Measurements from ENCODE around the gene ABI2.

Gene ABI2

DNA sequence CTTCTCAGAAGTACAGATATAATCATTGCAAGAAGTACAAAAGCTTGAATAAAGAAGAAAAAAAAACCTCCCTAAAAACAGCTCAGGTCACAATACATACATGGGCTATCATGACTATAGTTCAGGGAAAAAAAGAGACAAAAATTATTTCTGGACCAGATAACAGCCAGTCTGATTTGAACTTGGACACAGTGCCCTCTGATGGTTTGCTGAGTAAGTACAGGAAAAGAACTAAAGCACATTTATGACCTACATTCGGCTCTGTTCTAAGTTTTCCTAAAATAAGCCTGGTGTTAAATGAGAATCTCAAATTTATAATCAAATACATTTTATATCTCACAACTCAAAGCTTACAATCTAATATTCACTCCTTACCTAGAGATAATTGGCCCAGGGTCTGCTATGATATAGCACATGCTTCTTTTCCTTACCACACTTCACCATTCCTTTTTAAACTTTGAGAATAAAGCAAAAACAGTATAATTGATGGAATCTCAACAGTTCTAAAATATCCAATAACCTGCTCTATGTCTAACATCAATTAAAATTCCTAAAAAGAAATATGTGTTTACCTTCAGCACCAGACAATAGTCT lies 125.8 kb downstream of the ABI2 start:
- TF ChIP-seq, protein P1, sequence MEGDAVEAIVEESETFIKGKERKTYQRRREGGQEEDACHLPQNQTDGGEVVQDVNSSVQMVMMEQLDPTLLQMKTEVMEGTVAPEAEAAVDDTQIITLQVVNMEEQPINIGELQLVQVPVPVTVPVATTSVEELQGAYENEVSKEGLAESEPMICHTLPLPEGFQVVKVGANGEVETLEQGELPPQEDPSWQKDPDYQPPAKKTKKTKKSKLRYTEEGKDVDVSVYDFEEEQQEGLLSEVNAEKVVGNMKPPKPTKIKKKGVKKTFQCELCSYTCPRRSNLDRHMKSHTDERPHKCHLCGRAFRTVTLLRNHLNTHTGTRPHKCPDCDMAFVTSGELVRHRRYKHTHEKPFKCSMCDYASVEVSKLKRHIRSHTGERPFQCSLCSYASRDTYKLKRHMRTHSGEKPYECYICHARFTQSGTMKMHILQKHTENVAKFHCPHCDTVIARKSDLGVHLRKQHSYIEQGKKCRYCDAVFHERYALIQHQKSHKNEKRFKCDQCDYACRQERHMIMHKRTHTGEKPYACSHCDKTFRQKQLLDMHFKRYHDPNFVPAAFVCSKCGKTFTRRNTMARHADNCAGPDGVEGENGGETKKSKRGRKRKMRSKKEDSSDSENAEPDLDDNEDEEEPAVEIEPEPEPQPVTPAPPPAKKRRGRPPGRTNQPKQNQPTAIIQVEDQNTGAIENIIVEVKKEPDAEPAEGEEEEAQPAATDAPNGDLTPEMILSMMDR (conservative IDR thresholded peaks at IDR 0.05), result peak; percentile 83
- TF ChIP-seq ZFX (IDR thresholded peaks at IDR 0.05), result no peak
- H3K27ac ChIP-seq, result no peak overlapping the region

- H3K27ac ChIP-seq, result no peak overlapping the region
Measured at GRCh38 chr2:203455209-203455608, 127.0 kb downstream of the ABI2 start.

DNA sequence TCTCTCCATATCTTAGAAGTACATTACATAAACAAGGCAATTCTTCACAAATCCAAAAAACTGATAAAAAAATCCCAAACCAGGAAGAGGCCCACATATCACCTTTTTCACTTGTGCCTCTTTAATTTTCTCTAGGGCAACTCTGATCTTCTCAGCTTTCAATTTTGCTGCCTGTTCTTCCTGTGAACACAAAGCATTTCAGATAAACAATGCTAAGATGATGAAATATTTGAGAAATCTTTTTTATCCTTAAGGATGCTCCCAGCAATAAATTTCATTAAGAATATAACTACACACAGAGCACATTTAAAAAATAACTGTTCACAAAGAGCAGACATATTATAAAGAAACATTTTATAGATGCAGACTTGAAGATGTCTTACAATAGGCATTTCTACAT lies 133.6 kb downstream of the ABI2 start:
- TF ChIP-seq, protein P1 (conservative IDR thresholded peaks at IDR 0.05), result no peak
- TF ChIP-seq ZFX (IDR thresholded peaks at IDR 0.05), result no peak
- no peak overlapping the region for H3K27ac ChIP-seq

More at GRCh38 chr2:203455209-203455608, 127.0 kb downstream of the ABI2 start:
- TF ChIP-seq, protein P1 (conservative IDR thresholded peaks at IDR 0.05), result no peak
- TF ChIP-seq ZFX (IDR thresholded peaks at IDR 0.05), result no peak

- no peak overlapping the region for H3K27ac ChIP-seq
Measured at GRCh38 chr2:203462308-203462707, 134.1 kb downstream of the ABI2 start.

GRCh38 chr2:203463266-203463678 lies 135.1 kb downstream of the ABI2 start:
- TF ChIP-seq, protein P1 (conservative IDR thresholded peaks at IDR 0.05), result no peak
- TF ChIP-seq ZFX (IDR thresholded peaks at IDR 0.05), result no peak
- no peak overlapping the region for H3K27ac ChIP-seq

More at GRCh38 chr2:203462308-203462707, 134.1 kb downstream of the ABI2 start:
- TF ChIP-seq ZFX (IDR thresholded peaks at IDR 0.05), result no peak
- TF ChIP-seq, protein P1 (conservative IDR thresholded peaks at IDR 0.05), result no peak

DNA sequence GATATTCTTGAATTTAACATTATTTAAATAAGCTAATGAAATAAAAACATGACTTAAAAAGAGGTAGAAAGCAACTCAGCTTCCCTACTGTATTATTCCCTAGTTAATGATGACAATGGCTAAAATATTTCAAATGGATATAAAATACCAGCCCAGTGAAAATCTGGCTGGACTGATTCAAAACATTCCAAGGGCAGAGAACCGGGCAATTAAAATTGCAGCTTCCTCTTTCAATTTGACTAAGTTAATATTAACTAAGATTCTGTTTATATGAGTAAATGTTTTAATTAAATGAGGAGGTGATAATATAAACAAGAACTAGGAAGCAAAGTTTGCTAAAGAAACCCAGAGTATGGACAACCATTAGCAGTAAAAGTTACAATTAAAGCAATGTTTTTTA lies 141.4 kb downstream of the ABI2 start:
- no peak for TF ChIP-seq ZFX (IDR thresholded peaks at IDR 0.05)
- TF ChIP-seq, protein P1 (conservative IDR thresholded peaks at IDR 0.05), result no peak
- no peak overlapping the region for H3K27ac ChIP-seq

DNA sequence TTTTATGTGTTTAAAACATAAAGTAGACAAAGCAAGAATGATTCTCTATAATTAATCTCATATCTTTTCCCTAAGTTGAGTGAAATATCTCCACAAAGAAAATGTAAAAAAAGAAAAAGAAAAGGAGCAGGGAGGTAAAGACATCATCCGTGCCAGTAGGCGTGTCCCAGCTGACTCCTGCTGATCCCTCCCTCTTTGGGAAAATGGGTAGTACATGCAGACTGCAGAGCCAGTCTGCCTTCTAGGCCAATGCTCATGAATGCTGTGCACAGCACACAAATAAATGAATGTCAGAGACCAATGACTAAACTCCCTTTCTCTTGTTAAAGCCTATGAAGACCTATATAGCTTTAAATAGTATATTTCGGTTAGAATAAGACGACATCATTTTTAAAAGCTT lies 142.2 kb downstream of the ABI2 start:
- H3K27ac ChIP-seq, result no peak overlapping the region
- TF ChIP-seq ZFX (IDR thresholded peaks at IDR 0.05), result no peak
- TF ChIP-seq, protein P1 (conservative IDR thresholded peaks at IDR 0.05), result no peak

Data from C4-2B (cell line).